HG03565 (cell line): ENCODE measurements around the gene RAD51B.

ENCODE experiments used
- ATAC-seq: cut with Tn5 transposase; IDR thresholded peaks from one replicate; pipeline ENCODE4 v1.9.1; 2021; ENCODE audit warnings: mild to moderate bottlenecking, moderate library complexity; ENCODE audit not compliant: unreplicated experiment

RAD51B gene

DNA sequence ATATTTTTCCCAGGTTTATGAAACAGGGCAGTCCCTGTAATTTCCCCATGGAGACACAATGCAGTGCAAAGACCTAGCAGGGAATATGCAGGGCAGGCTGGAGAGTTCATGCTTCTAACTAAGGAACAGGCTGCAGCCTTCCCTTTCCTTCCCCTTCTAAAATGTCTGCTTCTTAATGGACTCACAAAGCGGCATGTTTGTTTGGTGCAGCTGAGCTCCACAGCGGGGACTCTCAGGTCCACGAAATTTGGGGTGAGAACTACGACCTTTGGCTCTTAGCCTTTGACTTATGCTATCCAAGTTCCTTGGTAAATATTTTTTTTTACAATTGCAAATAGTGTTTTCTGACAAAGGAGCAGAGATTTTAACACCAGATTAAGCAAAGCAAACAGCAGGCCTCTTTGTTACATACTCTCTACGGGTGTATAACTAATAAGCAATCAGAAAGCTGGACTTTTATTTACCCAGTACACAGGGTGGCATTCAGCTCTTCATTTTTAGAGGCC is 649.7 kb downstream of the RAD51B start:
- ATAC-seq, result no peak

GRCh38 chr14:68470361-68470760 is 650.8 kb downstream of the RAD51B start:
- no peak for ATAC-seq

GRCh38 chr14:68471029-68471963 is 651.7 kb downstream of the RAD51B start:
- no peak for ATAC-seq

- ATAC-seq, result no peak
Measured at GRCh38 chr14:68471964-68472508, 652.5 kb downstream of the RAD51B start.

DNA sequence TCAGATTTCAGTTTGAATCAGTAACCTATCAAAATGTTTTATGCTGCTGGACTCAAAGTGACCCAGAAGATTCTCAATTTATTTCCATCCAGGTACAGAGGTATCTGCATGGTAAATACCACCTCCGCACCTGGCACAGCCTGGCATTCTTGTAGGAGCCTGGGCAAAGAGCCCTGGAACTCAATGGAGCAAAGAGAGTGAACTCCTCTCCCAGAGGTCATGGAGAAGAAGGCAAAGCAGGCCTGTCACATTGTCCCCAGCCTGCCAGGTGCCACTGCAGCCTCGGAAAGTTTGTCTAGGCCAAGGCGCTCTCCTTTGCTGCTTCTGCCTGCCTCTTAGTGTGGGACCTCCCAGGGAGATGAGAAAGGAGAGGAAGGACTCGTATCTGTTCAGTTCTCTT is 653.5 kb downstream of the RAD51B start:
- ATAC-seq, result no peak

DNA sequence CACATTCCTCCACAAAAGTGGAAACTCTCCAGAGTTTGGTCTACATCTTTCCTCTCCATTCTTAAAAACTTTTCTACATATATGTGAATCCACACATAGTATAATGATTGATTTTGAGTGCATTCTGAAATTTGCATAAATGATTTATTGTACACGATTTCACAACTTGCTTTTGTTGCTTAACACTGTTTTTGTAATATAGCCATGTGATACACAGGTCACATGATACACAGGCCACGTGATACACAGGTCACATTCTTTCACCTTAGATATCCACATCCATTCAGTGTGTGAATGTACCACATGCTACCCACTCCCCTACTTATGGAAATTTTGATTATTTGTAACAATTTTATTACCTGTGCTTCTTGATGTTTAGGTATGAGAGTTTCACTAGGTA is 654.2 kb downstream of the RAD51B start:
- no peak for ATAC-seq

GRCh38 chr14:68474741-68475140 is 655.2 kb downstream of the RAD51B start:
- ATAC-seq, result no peak

DNA sequence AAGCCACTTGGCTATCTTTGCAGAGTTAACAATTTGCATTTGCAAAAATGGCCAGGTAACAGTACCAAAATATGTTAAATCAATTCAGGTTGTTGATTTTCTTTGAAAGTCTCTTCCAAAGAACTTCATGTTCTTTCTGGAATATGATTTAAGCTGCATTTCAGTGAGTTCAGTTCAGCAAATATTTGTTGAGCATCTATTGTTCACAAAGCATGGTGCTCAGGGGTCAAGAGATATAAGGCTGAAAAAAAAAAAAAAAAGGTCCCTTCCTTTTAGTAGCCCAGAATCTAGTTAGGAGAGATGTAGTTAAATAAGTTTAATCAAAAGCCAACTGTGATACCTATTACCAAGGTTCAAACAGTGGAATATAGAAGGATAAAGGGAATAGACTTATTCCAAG is 656.2 kb downstream of the RAD51B start:
- ATAC-seq, result no peak

DNA sequence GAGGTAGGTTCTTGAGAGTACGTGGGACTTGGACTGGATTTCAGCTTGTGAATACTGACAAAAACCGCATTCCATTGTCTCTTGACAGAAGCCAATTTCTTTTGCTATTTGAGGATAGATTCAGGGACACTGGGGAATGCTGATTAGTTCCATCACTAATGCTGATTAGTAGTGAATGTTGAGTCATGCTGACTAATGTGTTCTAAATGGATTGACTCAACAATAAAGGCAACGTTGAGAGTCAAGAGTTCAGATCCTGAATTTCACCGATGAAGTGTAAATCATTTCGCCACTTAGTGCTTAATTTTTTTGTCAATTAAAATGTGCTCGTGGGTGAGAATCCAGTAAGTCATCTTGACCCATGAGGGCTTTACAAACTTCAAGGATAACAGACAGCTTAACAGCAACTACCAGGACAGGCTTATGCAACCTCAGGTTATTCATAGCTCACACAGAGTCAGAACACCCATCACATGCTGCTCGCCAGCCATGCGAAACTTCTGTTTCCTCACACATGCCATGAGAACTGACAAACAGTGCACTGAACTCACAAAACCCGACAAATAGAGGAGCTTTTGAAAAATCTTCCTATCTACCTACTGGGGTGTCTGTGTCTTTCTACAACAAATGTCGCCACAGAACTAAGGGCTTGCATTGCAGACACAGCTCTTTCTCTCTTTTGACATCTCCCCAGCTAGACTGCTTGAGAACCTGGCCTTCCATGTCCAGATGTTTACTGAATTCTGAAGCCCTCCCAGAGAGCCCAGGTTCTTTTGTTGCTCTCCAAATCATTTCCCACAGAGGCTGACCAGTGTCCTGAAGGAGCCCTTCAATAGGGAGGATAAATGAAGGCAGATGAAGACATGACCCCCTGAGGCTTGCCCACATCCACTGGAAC is 656.9 kb downstream of the RAD51B start:
- ATAC-seq, result peak; percentile 90

GRCh38 chr14:68477110-68477455 is 657.5 kb downstream of the RAD51B start:
- no peak for ATAC-seq

GRCh38 chr14:68477461-68478085 is 658.0 kb downstream of the RAD51B start:
- no peak for ATAC-seq

- no peak for ATAC-seq
Measured at GRCh38 chr14:68479247-68479646, 659.7 kb downstream of the RAD51B start.

- no peak for ATAC-seq
Measured at GRCh38 chr14:68482018-68482417, 662.4 kb downstream of the RAD51B start.

GRCh38 chr14:68482772-68483395 is 663.3 kb downstream of the RAD51B start:
- ATAC-seq, result no peak

DNA sequence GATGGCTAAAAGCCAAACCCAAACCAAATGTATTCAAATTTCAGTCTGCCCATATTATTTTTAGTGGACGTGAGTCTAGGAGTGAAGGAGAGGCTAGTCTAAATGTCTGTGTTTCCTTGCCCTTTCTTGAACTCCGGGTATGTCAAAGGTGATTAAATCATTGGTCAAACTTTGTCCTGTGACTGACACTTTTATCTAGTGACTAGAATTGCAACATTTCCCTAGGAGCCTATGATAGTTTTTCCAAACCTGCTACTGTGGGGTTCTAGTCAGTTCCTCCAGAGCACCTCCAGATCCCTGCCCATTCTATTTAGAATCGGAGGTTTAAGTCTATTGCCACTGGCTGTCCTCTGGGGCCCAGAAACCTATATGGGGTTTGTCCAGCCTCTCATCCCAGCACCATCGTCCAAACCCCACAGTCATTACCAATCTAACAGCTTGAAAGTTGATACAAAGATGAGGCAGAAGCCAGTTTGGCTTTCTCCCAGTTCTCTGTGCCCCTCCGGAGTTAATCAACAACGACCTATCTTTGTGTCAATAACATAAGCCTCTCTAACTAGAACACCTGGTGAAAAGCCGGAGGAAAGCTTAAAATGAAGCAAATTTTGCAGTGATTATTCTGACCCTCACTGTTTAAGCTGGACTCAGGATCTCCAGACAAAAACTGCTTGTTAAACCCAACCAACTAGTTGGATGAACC is 666.6 kb downstream of the RAD51B start:
- ATAC-seq, result no peak

DNA sequence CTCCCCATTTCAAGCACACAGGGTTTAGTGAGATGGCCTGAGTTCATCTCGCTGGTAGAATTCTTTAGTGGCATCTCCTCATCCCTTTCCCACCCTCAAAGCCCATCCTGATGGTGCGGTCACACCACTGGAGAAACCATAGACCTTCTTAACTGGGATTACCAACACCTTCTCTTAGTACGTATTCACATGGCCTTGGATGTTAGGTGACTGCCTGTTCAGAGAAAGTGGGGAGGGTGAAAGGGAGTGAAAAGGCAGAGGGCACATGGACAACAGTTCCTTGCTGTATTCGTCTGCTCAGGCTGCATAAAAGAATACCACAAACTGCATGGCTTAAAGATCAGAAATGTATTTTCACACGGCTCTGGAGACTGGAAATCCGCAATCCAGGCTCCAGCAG is 667.2 kb downstream of the RAD51B start:
- no peak for ATAC-seq

GRCh38 chr14:68487805-68488590 is 668.4 kb downstream of the RAD51B start:
- no peak for ATAC-seq

DNA sequence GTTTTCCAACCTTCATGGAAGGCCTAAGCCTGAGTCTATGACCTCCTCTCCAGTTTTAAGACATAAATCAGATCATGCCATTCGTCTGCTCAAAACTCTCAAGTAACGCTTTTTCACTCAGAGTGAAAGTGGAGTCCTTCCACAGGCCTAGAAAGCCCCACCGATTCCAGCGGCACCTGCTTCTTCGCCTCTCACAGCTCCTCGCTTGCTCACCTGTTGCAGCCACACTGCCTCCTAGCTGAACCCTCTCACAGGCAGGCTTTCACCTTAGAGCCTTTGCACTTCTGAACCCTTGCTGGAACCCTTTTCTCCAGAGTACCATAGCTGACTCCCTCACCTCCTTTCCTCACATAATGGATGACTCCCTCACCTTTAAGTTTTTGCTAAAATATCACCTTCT is 672.2 kb downstream of the RAD51B start:
- no peak for ATAC-seq
